H9 (cell line): ENCODE data around the gene SOX11. TPM values are rescaled to one million over a fixed set of nuclear protein-coding genes. Genes with fewer than 3 reads are reported as not detected.

ENCODE experiments used
- DNase-seq: peaks from one replicate; pipeline ENCODE4 v3.0.0-alpha.2; 2017
- H2AFZ ChIP-seq: one replicate; pipeline ENCODE4 v1.6.1; 2013; ENCODE audit warnings: mild to moderate bottlenecking, low read length, control low read depth, moderate library complexity
- H2AK5ac ChIP-seq: 2 replicates; pipeline ENCODE4 v1.6.1; 2013; ENCODE audit warnings: low read length, control low read depth, mixed read lengths; ENCODE audit not compliant: insufficient read length
- H2BK120ac ChIP-seq: one replicate; pipeline ENCODE4 v1.6.1; 2013; ENCODE audit warnings: low read depth, mild to moderate bottlenecking, low read length, control low read depth, inconsistent platforms; ENCODE audit not compliant: poor library complexity, severe bottlenecking
- H2BK12ac ChIP-seq: 2 replicates; pipeline ENCODE4 v1.6.1; 2013; ENCODE audit warnings: low read length, control low read depth, mixed read lengths, low read depth; ENCODE audit not compliant: insufficient read length
- H2BK15ac ChIP-seq: 2 replicates; pipeline ENCODE4 v1.6.1; 2013; ENCODE audit warnings: low read depth, low read length, control low read depth
- H2BK20ac ChIP-seq: one replicate; pipeline ENCODE4 v1.6.1; 2013; ENCODE audit warnings: low read depth, mild to moderate bottlenecking, low read length, control low read depth, inconsistent platforms; ENCODE audit not compliant: poor library complexity, severe bottlenecking
- H2BK5ac ChIP-seq: 2 replicates; pipeline ENCODE4 v1.6.1; 2013; ENCODE audit warnings: low read length, control low read depth, mixed read lengths; ENCODE audit not compliant: insufficient read length
- H3K14ac ChIP-seq: 2 replicates; pipeline ENCODE4 v1.6.1; 2013; ENCODE audit warnings: low read length, control low read depth; ENCODE audit not compliant: insufficient read depth
- H3K18ac ChIP-seq: 2 replicates; pipeline ENCODE4 v1.6.1; 2013; ENCODE audit warnings: low read depth, mild to moderate bottlenecking, mixed read lengths, low read length, control low read depth; ENCODE audit not compliant: insufficient read length
- H3K23ac ChIP-seq: 2 replicates; pipeline ENCODE4 v1.6.1; 2013; ENCODE audit warnings: low read length, control low read depth, mixed read lengths, low read depth; ENCODE audit not compliant: insufficient read length
- H3K23me2 ChIP-seq: 2 replicates; pipeline ENCODE4 v1.6.1; 2013; ENCODE audit warnings: low read depth, mild to moderate bottlenecking, mixed read lengths, low read length, control low read depth; ENCODE audit not compliant: insufficient read length, poor library complexity, severe bottlenecking
- H3K27ac ChIP-seq: 2 replicates; pipeline ENCODE4 v1.5.1; 2013; ENCODE audit warnings: low read length, control low read depth, mixed read lengths, low read depth; ENCODE audit not compliant: insufficient read length
- H3K27me3 ChIP-seq: 2 replicates; pipeline ENCODE4 v1.6.1; 2013; ENCODE audit warnings: low read length, control low read depth, inconsistent platforms; ENCODE audit not compliant: insufficient read depth
- H3K4ac ChIP-seq: 2 replicates; pipeline ENCODE4 v1.6.1; 2013; ENCODE audit warnings: low read depth, mild to moderate bottlenecking, control low read depth, inconsistent platforms, low read length, moderate library complexity
- H3K4me1 ChIP-seq: 2 replicates; pipeline ENCODE4 v1.6.1; 2013; ENCODE audit warnings: low read length, control low read depth, inconsistent platforms; ENCODE audit not compliant: insufficient read depth
- H3K4me2 ChIP-seq: 2 replicates; pipeline ENCODE4 v1.6.1; 2013; ENCODE audit warnings: low read length, control low read depth, mixed read lengths; ENCODE audit not compliant: insufficient read length, insufficient read depth
- H3K56ac ChIP-seq: 2 replicates; pipeline ENCODE4 v1.6.1; 2013; ENCODE audit warnings: low read depth, mild to moderate bottlenecking, mixed read lengths, low read length, control low read depth; ENCODE audit not compliant: insufficient read length
- H3K79me1 ChIP-seq: 2 replicates; pipeline ENCODE4 v1.6.1; 2013; ENCODE audit warnings: low read depth, mild to moderate bottlenecking, moderate library complexity, low read length, control low read depth, inconsistent platforms; ENCODE audit not compliant: insufficient read depth, poor library complexity, severe bottlenecking
- H3K79me2 ChIP-seq: 2 replicates; pipeline ENCODE4 v1.6.1; 2013; ENCODE audit warnings: low read length, control low read depth, inconsistent platforms; ENCODE audit not compliant: insufficient read depth
- H3K9ac ChIP-seq: 2 replicates; pipeline ENCODE4 v1.6.1; 2013; ENCODE audit warnings: low read length, control low read depth, mixed read lengths; ENCODE audit not compliant: insufficient read length; ENCODE audit errors: extremely low read depth
- H3K9me3 ChIP-seq: one replicate; pipeline ENCODE4 v1.6.1; 2013; ENCODE audit warnings: low read depth, low read length, inconsistent platforms; ENCODE audit not compliant: control insufficient read depth
- H3T11ph ChIP-seq: one replicate; pipeline ENCODE4 v1.6.1; 2013; ENCODE audit warnings: mild to moderate bottlenecking, low read length, control low read depth, inconsistent platforms
- H4K20me1 ChIP-seq: one replicate; pipeline ENCODE4 v1.6.1; 2013; ENCODE audit not compliant: control insufficient read depth, insufficient read length, insufficient read depth
- H4K5ac ChIP-seq: 2 replicates; pipeline ENCODE4 v1.6.1; 2013; ENCODE audit warnings: low read depth, mild to moderate bottlenecking, mixed read lengths, low read length, control low read depth; ENCODE audit not compliant: insufficient read length
- H4K8ac ChIP-seq: replicated peaks from 2 replicates; pipeline ENCODE4 v1.6.1; 2013; ENCODE audit warnings: low read length, control low read depth, mixed read lengths, low read depth; ENCODE audit not compliant: insufficient read length
- H4K91ac ChIP-seq: 2 replicates; pipeline ENCODE4 v1.6.1; 2013; ENCODE audit warnings: low read depth, mild to moderate bottlenecking, moderate library complexity, mixed read lengths, low read length, control low read depth; ENCODE audit not compliant: insufficient read length
- H3K27ac Mint-ChIP-seq, 3 experiments: 2 replicates in 2 of 3; 3 replicates in 1 of 3; pipeline ENCODE4 v1.8.0; 2020 to 2021; ENCODE audit warnings: mixed read lengths in 3 of 3, mild to moderate bottlenecking in 1 of 3, moderate library complexity in 1 of 3
- H3K27me3 Mint-ChIP-seq: 2 replicates; pipeline ENCODE4 v1.8.0; 2021; ENCODE audit warnings: low read depth, mild to moderate bottlenecking, moderate library complexity, mixed read lengths
- H3K36me3 Mint-ChIP-seq, 3 experiments: 2 replicates in 2 of 3; 3 replicates in 1 of 3; pipeline ENCODE4 v1.8.0; 2020 to 2021; ENCODE audit warnings: low read depth in 3 of 3, mixed read lengths in 3 of 3; ENCODE audit not compliant: insufficient read depth in 1 of 3
- H3K4me1 Mint-ChIP-seq, 2 experiments: 2 replicates each; pipeline ENCODE4 v1.8.0; 2020; ENCODE audit warnings: mixed read lengths in 2 of 2
- H3K4me3 Mint-ChIP-seq, 2 experiments: 2 replicates in 1 of 2; 3 replicates in 1 of 2; pipeline ENCODE4 v1.8.0; 2020 to 2021; ENCODE audit warnings: mild to moderate bottlenecking in 2 of 2, mixed read lengths in 2 of 2, moderate library complexity in 1 of 2
- H3K9me3 Mint-ChIP-seq, 2 experiments: 2 replicates in 1 of 2; 3 replicates in 1 of 2; pipeline ENCODE4 v1.8.0; 2020; ENCODE audit warnings: mild to moderate bottlenecking in 2 of 2, mixed read lengths in 2 of 2, moderate library complexity in 1 of 2
- CTCF ChIP-seq: fragments of 200-600 bp; sonication (generic); conservative IDR thresholded peaks from 3 replicates; pipeline ENCODE4 v1.8.0; 2021; ENCODE audit warnings: antibody characterized with exemption, mild to moderate bottlenecking
- WGBS: extraction: QIAGEN DNeasy Blood & Tissue Kit; methylation state at CpG from one replicate; pipeline ENCODE4 v1.1.7; 2013; ENCODE audit warnings: missing lambda C conversion rate, low lambda C conversion rate, mixed read lengths; ENCODE audit not compliant: insufficient read length; ENCODE audit errors: extremely low coverage; 5-methylcytosine and 5-hydroxymethylcytosine counted together
- total RNA-seq: library from RNA; stranded (reverse); gene quantifications from 2 replicates; pipeline ENCODE4 v1.2.1, GENCODE V29; 2021

The SOX11 gene
- total RNA-seq, 1 experiment from 2014 or later: 43.8 TPM

DNA sequence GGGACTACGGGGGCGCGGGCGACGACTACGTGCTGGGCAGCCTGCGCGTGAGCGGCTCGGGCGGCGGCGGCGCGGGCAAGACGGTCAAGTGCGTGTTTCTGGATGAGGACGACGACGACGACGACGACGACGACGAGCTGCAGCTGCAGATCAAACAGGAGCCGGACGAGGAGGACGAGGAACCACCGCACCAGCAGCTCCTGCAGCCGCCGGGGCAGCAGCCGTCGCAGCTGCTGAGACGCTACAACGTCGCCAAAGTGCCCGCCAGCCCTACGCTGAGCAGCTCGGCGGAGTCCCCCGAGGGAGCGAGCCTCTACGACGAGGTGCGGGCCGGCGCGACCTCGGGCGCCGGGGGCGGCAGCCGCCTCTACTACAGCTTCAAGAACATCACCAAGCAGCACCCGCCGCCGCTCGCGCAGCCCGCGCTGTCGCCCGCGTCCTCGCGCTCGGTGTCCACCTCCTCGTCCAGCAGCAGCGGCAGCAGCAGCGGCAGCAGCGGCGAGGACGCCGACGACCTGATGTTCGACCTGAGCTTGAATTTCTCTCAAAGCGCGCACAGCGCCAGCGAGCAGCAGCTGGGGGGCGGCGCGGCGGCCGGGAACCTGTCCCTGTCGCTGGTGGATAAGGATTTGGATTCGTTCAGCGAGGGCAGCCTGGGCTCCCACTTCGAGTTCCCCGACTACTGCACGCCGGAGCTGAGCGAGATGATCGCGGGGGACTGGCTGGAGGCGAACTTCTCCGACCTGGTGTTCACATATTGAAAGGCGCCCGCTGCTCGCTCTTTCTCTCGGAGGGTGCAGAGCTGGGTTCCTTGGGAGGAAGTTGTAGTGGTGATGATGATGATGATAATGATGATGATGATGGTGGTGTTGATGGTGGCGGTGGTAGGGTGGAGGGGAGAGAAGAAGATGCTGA, 1.4 kb downstream of the SOX11 start:
- no peaks in the 10 kb centered on the region for H3K4me1 ChIP-seq
- H2BK120ac ChIP-seq: no peak overlapping the region
- no peak overlapping the region for H3T11ph ChIP-seq
- peak overlapping the region; percentile 71; the same call in 1 of the 2 replicates for H3K14ac ChIP-seq
- H2AFZ ChIP-seq: no peak overlapping the region
- peak overlapping the region; percentile 95 for H3K4me2 ChIP-seq
- H3K9ac ChIP-seq: peak overlapping the region; percentile 47
- no peak overlapping the region for H4K8ac ChIP-seq
- H3K27me3 ChIP-seq: no peaks in the 10 kb centered on the region
- no peak overlapping the region for H3K18ac ChIP-seq
- no peak overlapping the region; the same call in 1 of the 2 replicates for H2BK15ac ChIP-seq
- peak overlapping the region; percentile 88 to 97 for H3K4me3 Mint-ChIP-seq
- no peak for TF ChIP-seq CTCF
- H2BK12ac ChIP-seq: no peak overlapping the region
- no peak overlapping the region for H4K91ac ChIP-seq
- peak; percentile 49 for DNase-seq
- H2BK5ac ChIP-seq: no peak overlapping the region
- H3K56ac ChIP-seq: no peak overlapping the region
- no peak overlapping the region for H3K23ac ChIP-seq
- peaks cover 10% of the 10 kb centered on the region; the same call in 1 of the 2 replicates for H3K79me2 ChIP-seq
- H2BK20ac ChIP-seq: no peak overlapping the region
- H2AK5ac ChIP-seq: no peak overlapping the region
- peaks cover 21 to 35% of the 10 kb centered on the region in 2 experiments for H3K4me1 Mint-ChIP-seq
- no peaks in the 10 kb centered on the region for H4K20me1 ChIP-seq
- H3K4ac ChIP-seq: no peak overlapping the region
- no peak overlapping the region for H4K5ac ChIP-seq
- no peaks in the 10 kb centered on the region for H3K79me1 ChIP-seq
- peaks cover 0 to 2% of the 10 kb centered on the region in 2 experiments; a peak in 2 of 5 replicates for H3K9me3 Mint-ChIP-seq
- no peaks in the 10 kb centered on the region; the same call in none of the 2 replicates for H3K27me3 Mint-ChIP-seq
- WGBS: no CpG with 5 or more reads among the region's 102 CpGs
- H3K23me2 ChIP-seq: peaks cover 19% of the 10 kb centered on the region
- no peaks in the 10 kb centered on the region for H3K9me3 ChIP-seq
- H3K36me3 Mint-ChIP-seq: peaks cover 4 to 24% (median 12%) of the 10 kb centered on the region in 3 experiments
- no peak overlapping the region for H3K27ac ChIP-seq
- H3K27ac Mint-ChIP-seq: peak overlapping the region in 1 of 3 experiments; percentile 15; a peak in 2 of 7 replicates
